Peyer's patch (tissue), 4 donors: ENCODE results near the gene SGCA. TPM values are rescaled to one million over a fixed set of nuclear protein-coding genes. Genes with fewer than 3 reads are reported as not detected.
A peak's percentile ranks its signal among the peaks of the same experiment; 100 is the strongest.

Source experiments
- DNase-seq, 3 donors: peaks; one replicate each; pipeline ENCODE4 v3.0.0-alpha.2; 2017 to 2019
- H3K27ac ChIP-seq, 4 donors: fragments of 200-600 bp; sonication (generic); one replicate each; pipeline ENCODE4 v1.5.1; 2016 to 2019
- H3K27me3 ChIP-seq, 2 donors: fragments of 200-600 bp; sonication (generic); one replicate each; pipeline ENCODE4 v1.5.1; 2019
- H3K36me3 ChIP-seq, 3 donors: fragments of 200-600 bp; sonication (generic); one replicate each; pipeline ENCODE4 v1.5.1; 2016 to 2019
- H3K4me1 ChIP-seq, 4 donors: fragments of 200-600 bp; sonication (generic); one replicate each; pipeline ENCODE4 v1.5.1; 2016 to 2019
- H3K4me3 ChIP-seq, 4 donors: fragments of 200-600 bp; sonication (generic); 1 replicate in 3 of 4; 2 replicates in 1 of 4; pipeline ENCODE4 v1.5.1; 2016 to 2019; ENCODE audit warnings: mild to moderate bottlenecking in 1 of 4
- H3K9me3 ChIP-seq, 4 donors: fragments of 200-600 bp; sonication (generic); one replicate each; pipeline ENCODE4 v1.5.1; 2016 to 2019; ENCODE audit warnings: mild to moderate bottlenecking in 1 of 4
- POLR2A ChIP-seq, 2 donors: fragments of 450-650 bp; IDR thresholded peaks; one replicate each; pipeline ENCODE4 v1.5.1; 2017; ENCODE audit warnings: antibody characterized with exemption in 2 of 2, mild to moderate bottlenecking in 2 of 2, moderate library complexity in 2 of 2
- total RNA-seq, 4 donors: library from RNA; depleted of rRNA; stranded (reverse); fragments of >200 nt; gene quantifications; one replicate each; pipeline ENCODE4 v1.1.0, GENCODE V29; 2016
- TF ChIP-seq, protein P1 (sequence below), 6 experiments: fragments of 450-650 bp in 4 of 6; fragments of 200-600 bp in 2 of 6; sonication (generic) in 1 of 6; IDR thresholded peaks; one replicate each; pipeline ENCODE4 v1.5.1; 2017 to 2019; ENCODE audit warnings: antibody characterized with exemption in 6 of 6, mild to moderate bottlenecking in 3 of 6, moderate library complexity in 1 of 6

Gene SGCA
- total RNA-seq, 4 donors from 2014 or later: 2.9 to 3.5 (median 3.5) TPM; not detected in 1

DNA sequence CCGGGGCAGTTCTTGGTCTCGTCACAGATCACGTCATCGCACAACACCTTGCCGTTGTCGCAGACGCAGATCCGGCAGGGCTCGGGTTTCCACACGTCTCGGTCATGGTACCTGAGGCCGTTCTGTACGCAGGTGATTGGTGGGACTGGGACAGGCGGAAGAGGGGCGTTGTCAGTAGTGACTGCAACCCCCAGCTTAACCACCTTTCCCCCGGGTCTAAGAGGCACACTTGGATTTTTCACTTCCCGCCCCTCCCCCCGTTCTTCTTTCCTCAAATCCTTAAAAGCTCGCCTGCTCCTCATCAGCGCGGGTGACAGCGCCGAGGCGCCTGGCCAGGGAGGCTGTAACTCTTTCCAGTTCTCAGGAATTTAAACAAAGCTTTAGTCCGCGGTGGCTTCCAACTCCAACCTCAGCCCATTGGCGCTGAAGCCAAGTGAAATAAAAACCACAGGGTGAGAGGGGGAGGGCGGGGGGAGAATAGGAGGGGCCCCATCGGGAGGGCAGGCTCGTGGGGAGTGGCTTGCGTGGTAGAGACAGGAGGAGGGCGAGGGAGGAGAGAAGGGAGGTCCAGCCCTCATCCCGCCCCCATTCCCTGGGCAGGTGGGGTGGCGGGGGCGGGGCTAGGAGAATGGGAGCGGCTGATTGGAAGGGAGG is 34.1 kb downstream of the SGCA start:
- Histone ChIP-seq H3K4me3 (peak overlapping the region; percentile 22 to 54 (median 50)), H3K9me3 (no peaks in the 10 kb centered on the region), H3K27ac (peak overlapping the region; percentile 69 to 80 (median 77)), H3K4me1 (peaks cover 0 to 30% (median 6%) of the 10 kb centered on the region in 4 donors), H3K27me3 (peaks cover 0 to 3% of the 10 kb centered on the region in 2 donors), H3K36me3 (peaks cover 0 to 16% (median 0%) of the 10 kb centered on the region in 3 donors)
- TF ChIP-seq, protein P1, sequence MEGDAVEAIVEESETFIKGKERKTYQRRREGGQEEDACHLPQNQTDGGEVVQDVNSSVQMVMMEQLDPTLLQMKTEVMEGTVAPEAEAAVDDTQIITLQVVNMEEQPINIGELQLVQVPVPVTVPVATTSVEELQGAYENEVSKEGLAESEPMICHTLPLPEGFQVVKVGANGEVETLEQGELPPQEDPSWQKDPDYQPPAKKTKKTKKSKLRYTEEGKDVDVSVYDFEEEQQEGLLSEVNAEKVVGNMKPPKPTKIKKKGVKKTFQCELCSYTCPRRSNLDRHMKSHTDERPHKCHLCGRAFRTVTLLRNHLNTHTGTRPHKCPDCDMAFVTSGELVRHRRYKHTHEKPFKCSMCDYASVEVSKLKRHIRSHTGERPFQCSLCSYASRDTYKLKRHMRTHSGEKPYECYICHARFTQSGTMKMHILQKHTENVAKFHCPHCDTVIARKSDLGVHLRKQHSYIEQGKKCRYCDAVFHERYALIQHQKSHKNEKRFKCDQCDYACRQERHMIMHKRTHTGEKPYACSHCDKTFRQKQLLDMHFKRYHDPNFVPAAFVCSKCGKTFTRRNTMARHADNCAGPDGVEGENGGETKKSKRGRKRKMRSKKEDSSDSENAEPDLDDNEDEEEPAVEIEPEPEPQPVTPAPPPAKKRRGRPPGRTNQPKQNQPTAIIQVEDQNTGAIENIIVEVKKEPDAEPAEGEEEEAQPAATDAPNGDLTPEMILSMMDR (IDR thresholded peaks at IDR 0.05): no peak
- no peak for TF ChIP-seq POLR2A (IDR thresholded peaks at IDR 0.05)
- peak; percentile 71 to 90 (median 80) for DNase-seq

DNA sequence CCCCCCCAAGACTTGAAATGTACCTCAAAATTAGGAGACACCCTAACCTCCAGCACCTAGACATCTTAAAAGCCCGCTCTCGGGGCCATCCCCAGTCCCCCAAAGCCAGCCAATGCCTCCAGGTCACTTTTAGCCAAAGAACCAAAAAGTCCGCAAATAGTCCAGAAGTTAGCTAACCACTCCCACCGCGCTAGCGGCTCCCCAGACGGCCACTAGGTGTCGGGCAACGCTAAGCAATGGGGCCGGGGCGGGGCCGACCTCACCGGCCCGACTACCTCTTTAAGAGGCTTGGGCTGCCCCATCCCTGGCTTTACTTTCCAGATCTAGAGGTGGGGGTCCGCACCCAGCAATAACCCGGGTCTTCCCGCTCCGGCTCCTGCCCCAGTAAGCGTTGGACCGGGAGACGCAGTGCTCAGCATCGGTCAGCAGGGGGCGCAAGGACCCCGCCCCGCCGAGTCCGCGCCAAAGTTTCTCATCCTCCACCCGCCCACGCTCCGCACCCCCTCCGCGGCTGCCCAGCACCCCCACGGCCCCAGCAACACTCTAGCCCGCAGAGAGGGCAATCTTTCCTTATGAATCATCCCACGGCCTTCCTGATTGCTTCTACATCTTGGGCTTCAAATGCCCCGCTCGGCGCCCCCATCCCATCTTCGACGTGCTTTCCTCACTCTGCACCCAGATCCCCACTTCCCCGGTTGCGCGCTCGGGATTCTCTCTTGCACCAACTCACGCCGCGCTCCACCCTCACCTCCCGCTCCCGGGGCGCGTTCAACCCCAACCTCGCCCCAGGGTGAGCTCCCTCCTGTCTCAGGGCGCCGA is 34.9 kb downstream of the SGCA start:
- no peaks in the 10 kb centered on the region for H3K9me3 ChIP-seq
- H3K27ac ChIP-seq: peak overlapping the region; percentile 69 to 80 (median 77)
- TF ChIP-seq, protein P1 (IDR thresholded peaks at IDR 0.05): peak; percentile 94 to 100 (median 100)
- TF ChIP-seq POLR2A (IDR thresholded peaks at IDR 0.05): no peak
- peaks cover 0 to 8% (median 0%) of the 10 kb centered on the region in 3 donors for H3K36me3 ChIP-seq
- H3K4me3 ChIP-seq: peak overlapping the region; percentile 22 to 54 (median 50)
- peaks cover 0 to 3% of the 10 kb centered on the region in 2 donors for H3K27me3 ChIP-seq
- peak; percentile 84 to 95 (median 89) for DNase-seq
- peaks cover 0 to 30% (median 6%) of the 10 kb centered on the region in 4 donors for H3K4me1 ChIP-seq

DNA sequence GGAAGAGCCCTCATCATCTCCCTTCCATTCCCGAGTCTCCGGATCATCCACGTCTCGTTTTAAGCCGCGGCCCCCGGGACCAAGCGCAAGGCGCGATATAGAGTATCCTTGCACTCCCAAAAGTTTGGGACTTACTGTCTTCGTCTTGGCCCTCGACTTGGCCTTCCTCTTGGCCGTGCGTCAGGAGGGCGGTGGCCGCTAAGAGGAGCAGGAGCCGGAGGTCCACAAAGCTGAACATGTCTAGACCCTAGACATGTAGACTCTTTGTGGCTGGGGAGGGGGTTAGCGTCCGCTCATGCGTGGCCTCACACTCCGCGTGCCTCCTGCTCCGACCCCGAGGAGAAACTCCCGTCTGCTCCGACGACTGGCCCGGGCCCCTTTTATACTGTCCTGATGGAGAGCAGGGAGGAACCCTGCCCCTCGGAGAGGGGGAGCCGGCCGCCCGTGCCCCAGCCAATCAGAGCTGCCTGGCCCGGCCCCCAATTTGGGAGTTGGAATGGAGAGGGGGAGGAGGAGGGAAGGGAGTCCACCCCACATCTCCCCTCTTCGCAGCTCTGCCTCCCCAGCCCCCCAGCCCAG is 35.6 kb downstream of the SGCA start, which contains the start of gene COL1A1:
COL1A1 (minus strand) TSS at position 356 of the 579 bp plus-strand sequence; CDS start at position 238, 118 bp downstream.
- H3K27ac ChIP-seq: peak within 1 kb of the TSS; percentile 69 to 80 (median 77)
- peaks cover 0 to 3% of the 10 kb centered on the region in 2 donors for H3K27me3 ChIP-seq
- peak in 2 of 3 donors; percentile 63 to 71 for DNase-seq
- peaks cover 0 to 1% (median 0%) of the 10 kb centered on the region in 3 donors for H3K36me3 ChIP-seq
- H3K9me3 ChIP-seq: no peaks in the 10 kb centered on the region
- peak within 1 kb of the TSS; percentile 22 to 54 (median 50) for H3K4me3 ChIP-seq
- peaks cover 0 to 30% (median 6%) of the 10 kb centered on the region in 4 donors for H3K4me1 ChIP-seq
- peak; percentile 57 to 70 for TF ChIP-seq POLR2A (IDR thresholded peaks at IDR 0.05)
- TF ChIP-seq, protein P1 (IDR thresholded peaks at IDR 0.05): no peak

DNA sequence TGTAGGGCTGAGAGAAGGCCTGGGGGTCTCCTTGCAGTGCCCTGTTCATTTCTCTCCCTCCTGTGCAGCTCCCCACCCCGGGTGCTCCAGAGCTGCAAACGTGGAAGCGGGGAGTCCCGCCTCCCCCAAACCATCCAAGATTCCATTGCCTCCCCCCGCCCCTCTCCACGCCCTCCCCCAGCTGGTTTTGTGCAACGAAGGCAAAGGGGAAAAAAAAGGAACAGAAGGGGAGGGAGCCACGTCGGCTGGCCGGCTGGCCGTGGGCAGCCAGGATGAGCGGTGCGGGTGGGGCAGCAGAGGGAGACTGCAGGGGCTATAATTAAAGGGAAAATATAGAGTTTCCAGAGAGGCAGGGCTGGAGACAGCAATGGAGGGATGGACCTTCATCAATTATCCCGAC is 37.3 kb downstream of the SGCA start:
- TF ChIP-seq, protein P1 (IDR thresholded peaks at IDR 0.05): no peak
- TF ChIP-seq POLR2A (IDR thresholded peaks at IDR 0.05): no peak
- peaks cover 0 to 3% of the 10 kb centered on the region in 2 donors for H3K27me3 ChIP-seq
- H3K27ac ChIP-seq: peak overlapping the region in 3 of 4 donors; percentile 17 to 64 (median 34)
- H3K4me3 ChIP-seq: no peak overlapping the region
- peak in 1 of 3 donors; percentile 46 for DNase-seq
- H3K4me1 ChIP-seq: peaks cover 0 to 37% (median 6%) of the 10 kb centered on the region in 4 donors
- H3K9me3 ChIP-seq: no peaks in the 10 kb centered on the region
- H3K36me3 ChIP-seq: no peaks in the 10 kb centered on the region
